Measurements from ENCODE around the gene CAMTA1. TPM values are rescaled to one million over a fixed set of nuclear protein-coding genes. Genes with fewer than 3 reads are reported as not detected.

The CAMTA1 gene
- total RNA-seq, 2 donors from 2014 or later: 100 to 102 TPM

DNA sequence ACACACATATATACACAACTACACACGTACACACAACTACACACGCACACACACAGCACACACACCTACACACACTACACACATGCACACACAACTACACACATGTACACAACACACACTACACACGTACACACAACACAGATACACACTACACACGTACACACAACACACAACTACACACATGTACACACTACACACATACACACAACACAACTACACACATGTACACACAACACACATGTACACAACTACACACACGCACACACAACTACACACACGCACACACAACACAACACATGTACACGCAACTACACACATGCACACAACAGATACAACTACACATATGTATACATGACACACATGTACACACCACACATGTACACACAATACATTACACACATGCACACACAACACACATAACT is 318.1 kb downstream of the CAMTA1 start:
- TF ChIP-seq, protein P1, sequence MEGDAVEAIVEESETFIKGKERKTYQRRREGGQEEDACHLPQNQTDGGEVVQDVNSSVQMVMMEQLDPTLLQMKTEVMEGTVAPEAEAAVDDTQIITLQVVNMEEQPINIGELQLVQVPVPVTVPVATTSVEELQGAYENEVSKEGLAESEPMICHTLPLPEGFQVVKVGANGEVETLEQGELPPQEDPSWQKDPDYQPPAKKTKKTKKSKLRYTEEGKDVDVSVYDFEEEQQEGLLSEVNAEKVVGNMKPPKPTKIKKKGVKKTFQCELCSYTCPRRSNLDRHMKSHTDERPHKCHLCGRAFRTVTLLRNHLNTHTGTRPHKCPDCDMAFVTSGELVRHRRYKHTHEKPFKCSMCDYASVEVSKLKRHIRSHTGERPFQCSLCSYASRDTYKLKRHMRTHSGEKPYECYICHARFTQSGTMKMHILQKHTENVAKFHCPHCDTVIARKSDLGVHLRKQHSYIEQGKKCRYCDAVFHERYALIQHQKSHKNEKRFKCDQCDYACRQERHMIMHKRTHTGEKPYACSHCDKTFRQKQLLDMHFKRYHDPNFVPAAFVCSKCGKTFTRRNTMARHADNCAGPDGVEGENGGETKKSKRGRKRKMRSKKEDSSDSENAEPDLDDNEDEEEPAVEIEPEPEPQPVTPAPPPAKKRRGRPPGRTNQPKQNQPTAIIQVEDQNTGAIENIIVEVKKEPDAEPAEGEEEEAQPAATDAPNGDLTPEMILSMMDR (IDR thresholded peaks at IDR 0.05): no peak
- TF ChIP-seq POLR2AphosphoS5 (IDR thresholded peaks at IDR 0.05): no peak
- no peak for TF ChIP-seq POLR2A (IDR thresholded peaks at IDR 0.05)
- Histone ChIP-seq H3K4me1 (replicated peaks) (no peaks in the 10 kb centered on the region), H3K4me3 (no peak overlapping the region), H3K36me3 (no peaks in the 10 kb centered on the region), H3K27ac (no peak overlapping the region), H3K9me3 (no peaks in the 10 kb centered on the region), H3K27me3 (replicated peaks; ENCODE audit: insufficient read depth) (peaks cover 3% of the 10 kb centered on the region)
- DNase-seq (ENCODE audit: low spot score): no peak
- intact Hi-C loops (cut with DNase I): no loop called here
- WGBS: 88% methylated on average over 7 of the region's 7 CpGs

DNA sequence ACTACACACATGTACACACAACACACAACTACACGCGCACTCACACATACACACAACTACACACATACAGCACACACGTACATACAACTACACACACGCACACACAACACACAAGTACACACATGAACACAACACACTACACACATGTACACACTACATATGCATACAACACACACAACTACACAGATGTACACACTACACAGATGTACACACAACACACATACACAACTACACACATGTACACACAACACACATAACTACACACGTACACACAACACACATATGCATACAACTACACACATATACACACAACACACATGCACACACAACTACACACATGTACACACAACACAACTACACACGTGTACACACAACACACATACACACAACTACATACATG is 318.6 kb downstream of the CAMTA1 start:
- TF ChIP-seq POLR2AphosphoS5 (IDR thresholded peaks at IDR 0.05) (no peak), POLR2A (IDR thresholded peaks at IDR 0.05) (no peak)
- TF ChIP-seq, protein P1 (IDR thresholded peaks at IDR 0.05): no peak
- no peak overlapping the region for H3K4me3 ChIP-seq
- no peaks in the 10 kb centered on the region for H3K9me3 ChIP-seq
- WGBS: 72% methylated on average over 6 of the region's 6 CpGs
- peaks cover 3% of the 10 kb centered on the region for H3K27me3 ChIP-seq (replicated peaks; ENCODE audit: insufficient read depth)
- intact Hi-C loops (cut with DNase I): no loop called here
- no peaks in the 10 kb centered on the region for H3K36me3 ChIP-seq
- no peak overlapping the region for H3K27ac ChIP-seq
- no peaks in the 10 kb centered on the region for H3K4me1 ChIP-seq (replicated peaks)
- no peak for DNase-seq (ENCODE audit: low spot score)

DNA sequence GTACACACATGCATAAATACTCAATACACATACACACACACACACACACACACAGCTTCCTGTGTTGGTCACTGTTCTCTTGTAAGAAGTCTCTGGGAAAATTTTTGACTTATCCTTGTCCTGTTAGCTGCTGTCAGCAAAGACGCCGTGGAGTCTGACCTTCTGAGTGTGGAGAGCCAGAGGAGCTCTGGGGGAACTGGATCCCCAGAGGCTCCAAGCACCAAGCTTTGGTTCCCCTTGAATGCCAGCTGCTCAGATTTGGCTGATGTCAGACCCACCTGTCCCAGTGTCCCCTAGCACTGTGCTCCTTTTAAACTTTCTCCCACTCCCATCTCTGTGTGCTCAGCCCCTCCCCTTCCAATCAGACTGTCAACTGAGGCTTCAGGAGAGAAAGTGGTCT is 319.1 kb downstream of the CAMTA1 start:
- H3K4me3 ChIP-seq: no peak overlapping the region
- 35% methylated on average over 2 of the region's 2 CpGs for WGBS
- no peak for DNase-seq (ENCODE audit: low spot score)
- no peaks in the 10 kb centered on the region for H3K9me3 ChIP-seq
- peaks cover 3% of the 10 kb centered on the region for H3K27me3 ChIP-seq (replicated peaks; ENCODE audit: insufficient read depth)
- no peaks in the 10 kb centered on the region for H3K36me3 ChIP-seq
- H3K4me1 ChIP-seq (replicated peaks): no peaks in the 10 kb centered on the region
- TF ChIP-seq POLR2AphosphoS5 (IDR thresholded peaks at IDR 0.05) (no peak), POLR2A (IDR thresholded peaks at IDR 0.05) (no peak)
- TF ChIP-seq, protein P1 (IDR thresholded peaks at IDR 0.05): no peak
- no peak overlapping the region for H3K27ac ChIP-seq
- intact Hi-C loops (cut with DNase I): no loop called here

DNA sequence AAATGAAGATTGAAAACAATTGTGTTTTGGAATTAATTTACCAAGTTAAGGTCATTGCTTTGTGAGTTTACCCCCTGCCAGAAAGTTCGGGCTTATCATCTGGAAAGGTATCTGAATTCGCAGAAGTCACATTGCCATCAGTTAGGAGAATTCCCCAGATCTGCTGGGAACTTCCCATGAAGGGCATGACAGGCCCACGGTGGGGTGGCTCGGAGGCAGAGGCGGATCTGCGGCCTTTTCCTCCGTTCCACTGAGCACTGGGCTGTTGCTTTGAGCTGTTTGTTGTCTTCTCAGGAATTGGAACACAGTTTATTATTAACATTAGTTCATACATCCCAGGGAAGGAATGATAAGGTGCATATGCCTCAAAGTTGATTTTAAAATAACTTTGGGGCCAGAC is 320.0 kb downstream of the CAMTA1 start:
- no peak overlapping the region for H3K4me3 ChIP-seq
- H3K36me3 ChIP-seq: no peaks in the 10 kb centered on the region
- no peaks in the 10 kb centered on the region for H3K27me3 ChIP-seq (replicated peaks; ENCODE audit: insufficient read depth)
- WGBS: 70% methylated on average over 7 of the region's 7 CpGs
- no peak overlapping the region for H3K27ac ChIP-seq
- intact Hi-C loops (cut with DNase I): no loop called here
- H3K4me1 ChIP-seq (replicated peaks): no peaks in the 10 kb centered on the region
- H3K9me3 ChIP-seq: no peaks in the 10 kb centered on the region
- TF ChIP-seq, protein P1 (IDR thresholded peaks at IDR 0.05): no peak
- TF ChIP-seq POLR2AphosphoS5 (IDR thresholded peaks at IDR 0.05) (no peak), POLR2A (IDR thresholded peaks at IDR 0.05) (no peak)
- no peak for DNase-seq (ENCODE audit: low spot score)

DNA sequence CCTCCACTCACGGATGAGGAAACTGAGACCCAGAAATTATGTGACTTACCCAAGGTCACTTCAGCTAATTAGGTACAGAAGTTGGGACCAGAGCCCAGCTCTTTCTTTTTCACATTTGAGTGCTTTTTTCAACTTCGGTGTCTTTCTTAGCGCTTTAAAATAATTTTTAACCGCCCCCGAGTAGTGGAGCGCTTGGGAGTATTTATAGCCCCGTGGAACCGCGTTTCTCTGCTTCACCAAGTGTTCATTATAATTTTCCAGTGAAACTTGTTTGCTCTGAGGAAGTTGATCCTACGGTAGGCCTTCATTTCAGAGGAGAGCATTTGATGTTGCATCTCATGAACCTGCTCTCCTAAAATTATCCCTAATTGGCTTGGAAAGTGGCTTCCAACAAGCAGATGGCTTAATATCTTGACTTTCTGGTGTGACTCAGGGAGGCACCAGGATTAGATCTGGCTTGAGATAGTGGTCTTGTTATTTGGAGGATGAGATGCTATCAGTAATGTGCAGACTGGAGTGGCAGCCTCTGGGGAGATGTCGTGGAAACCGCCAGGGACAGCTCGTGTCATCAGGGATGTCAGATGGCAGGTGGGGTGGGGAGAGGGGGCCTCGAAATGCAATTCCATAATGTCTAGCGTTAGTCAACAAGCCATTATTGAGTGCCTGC is 321.3 kb downstream of the CAMTA1 start:
- no peak for DNase-seq (ENCODE audit: low spot score)
- intact Hi-C loops (cut with DNase I): no loop called here
- H3K9me3 ChIP-seq: no peaks in the 10 kb centered on the region
- no peak overlapping the region for H3K4me3 ChIP-seq
- H3K27ac ChIP-seq: no peak overlapping the region
- WGBS: 68% methylated on average over 15 of the region's 15 CpGs
- TF ChIP-seq, protein P1 (IDR thresholded peaks at IDR 0.05): no peak
- H3K4me1 ChIP-seq (replicated peaks): no peaks in the 10 kb centered on the region
- peaks cover 2% of the 10 kb centered on the region for H3K27me3 ChIP-seq (replicated peaks; ENCODE audit: insufficient read depth)
- H3K36me3 ChIP-seq: no peaks in the 10 kb centered on the region

Data from prostate gland (tissue), 2 donors.